HG03135 (cell line): ENCODE data around the gene SLC35C1.

ENCODE experiments used
- ATAC-seq: cut with Tn5 transposase; IDR thresholded peaks from one replicate; pipeline ENCODE4 v1.9.1; 2021; ENCODE audit warnings: mild to moderate bottlenecking, moderate library complexity; ENCODE audit not compliant: unreplicated experiment

Gene SLC35C1

GRCh38 chr11:45804761-45805304, at the start of gene SLC35C1:
Gene SLC35C1, plus strand, starts transcription at chr11:45805149. Its CDS starts 653 bp downstream, at chr11:45805802.
- peak; percentile 94 for ATAC-seq

DNA sequence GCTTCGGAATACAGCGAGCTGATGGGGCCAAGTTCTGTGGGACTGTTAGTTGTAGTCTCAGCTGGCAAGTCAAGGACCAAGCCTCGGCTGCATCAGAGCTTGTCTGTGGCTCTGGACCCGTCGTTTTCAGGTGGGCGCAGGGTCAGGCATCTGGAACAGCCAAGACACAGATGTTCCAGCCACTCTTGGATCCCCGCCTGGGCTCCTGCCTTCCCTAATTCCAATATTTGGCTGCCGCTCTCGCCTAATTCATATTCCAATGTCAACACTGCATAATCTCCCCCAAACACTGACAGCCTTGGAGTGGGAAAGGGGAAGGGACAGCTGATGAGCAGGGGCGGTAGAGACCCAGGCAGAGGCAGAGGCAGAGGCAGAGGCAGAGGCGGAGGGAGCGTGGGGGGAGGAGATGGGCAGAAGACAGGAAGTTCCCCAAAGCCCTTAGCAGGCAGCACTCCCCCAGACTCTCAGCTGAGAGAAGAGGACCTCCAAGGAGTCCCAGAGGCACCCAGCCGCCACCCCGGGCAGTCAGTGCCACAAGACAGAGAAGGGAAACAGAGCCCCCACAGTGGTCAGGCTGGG, 49.6 kb upstream of the SLC35C1 start:
- ATAC-seq: no peak

DNA sequence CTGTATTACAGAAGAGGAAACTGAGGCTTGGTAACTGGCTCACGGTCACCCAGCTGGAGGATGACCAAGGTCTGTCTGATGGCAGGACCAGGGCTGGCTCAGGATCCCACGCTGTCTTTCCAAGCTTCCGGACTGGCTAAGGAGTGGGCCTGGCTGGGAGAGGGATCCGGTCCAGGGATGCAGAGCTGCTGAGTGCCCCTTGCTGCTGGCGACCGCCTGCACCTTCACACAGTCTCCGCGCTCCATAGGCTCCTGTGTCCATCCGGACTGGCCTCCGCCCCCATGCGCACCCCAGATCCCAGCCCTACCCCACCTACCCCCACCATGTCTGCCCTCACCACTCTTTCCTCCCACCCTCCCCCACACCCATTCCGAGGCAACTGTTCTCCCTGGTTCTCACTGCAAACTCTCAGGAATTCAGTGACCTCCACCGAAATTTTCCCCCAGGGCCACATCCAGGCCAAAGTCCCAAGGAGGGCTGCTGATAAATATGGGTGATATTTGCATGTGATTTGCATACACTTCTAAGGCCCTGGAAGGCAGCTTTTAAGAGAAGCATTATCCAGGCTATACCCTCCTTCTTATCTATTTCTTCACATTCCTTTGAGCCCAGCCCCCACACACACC, 48.5 kb upstream of the SLC35C1 start:
- ATAC-seq: no peak

GRCh38 chr11:45757672-45758071, 47.3 kb upstream of the SLC35C1 start:
- ATAC-seq: no peak

DNA sequence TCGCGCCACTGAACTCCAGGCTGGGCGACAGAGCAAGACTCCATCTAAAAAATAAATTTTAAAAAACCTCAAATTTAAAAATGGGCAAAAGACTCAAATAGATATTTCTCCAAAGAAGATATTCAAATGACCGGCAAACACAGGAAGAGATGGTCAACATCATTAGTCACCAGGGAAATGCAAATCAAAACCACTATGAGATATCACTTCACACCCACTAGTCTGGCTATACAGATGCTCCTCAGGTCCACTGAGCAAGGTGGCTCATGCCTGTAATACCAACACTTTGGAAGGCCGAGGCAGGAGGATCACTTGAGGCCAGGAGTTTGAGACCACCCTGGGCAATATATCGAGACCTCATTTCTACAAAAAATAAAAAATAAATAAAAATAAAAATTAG, 43.3 kb upstream of the SLC35C1 start:
- ATAC-seq: no peak

DNA sequence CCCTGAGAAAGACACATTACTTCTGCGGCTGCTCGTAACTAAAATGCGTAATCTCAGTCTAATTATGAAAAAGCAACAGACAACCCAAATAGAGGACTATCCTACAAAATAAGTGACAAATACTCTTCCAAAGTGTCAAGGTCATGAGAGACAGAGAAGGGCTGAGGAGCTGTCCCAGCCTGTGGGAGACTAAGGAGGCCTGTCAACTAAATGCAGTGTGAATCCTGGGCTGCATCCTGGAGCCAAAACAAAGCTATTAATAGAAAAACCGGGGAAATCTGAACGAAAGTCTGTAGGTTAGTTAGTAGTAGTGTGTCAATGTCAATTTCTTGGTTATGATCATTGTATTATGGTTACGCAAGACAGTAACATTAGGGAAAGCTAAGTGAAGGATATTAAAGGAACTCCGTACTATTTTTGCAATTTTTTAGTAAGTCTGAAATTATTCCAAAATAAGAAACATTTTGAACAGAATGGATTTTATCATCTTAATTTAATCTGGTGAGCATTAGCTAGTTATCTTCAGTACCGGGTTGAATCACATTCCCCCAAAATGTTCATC, 39.8 kb upstream of the SLC35C1 start:
- no peak for ATAC-seq

- ATAC-seq: no peak
These were observed 39.1 kb upstream of the SLC35C1 start for GRCh38 chr11:45765836-45766235.

DNA sequence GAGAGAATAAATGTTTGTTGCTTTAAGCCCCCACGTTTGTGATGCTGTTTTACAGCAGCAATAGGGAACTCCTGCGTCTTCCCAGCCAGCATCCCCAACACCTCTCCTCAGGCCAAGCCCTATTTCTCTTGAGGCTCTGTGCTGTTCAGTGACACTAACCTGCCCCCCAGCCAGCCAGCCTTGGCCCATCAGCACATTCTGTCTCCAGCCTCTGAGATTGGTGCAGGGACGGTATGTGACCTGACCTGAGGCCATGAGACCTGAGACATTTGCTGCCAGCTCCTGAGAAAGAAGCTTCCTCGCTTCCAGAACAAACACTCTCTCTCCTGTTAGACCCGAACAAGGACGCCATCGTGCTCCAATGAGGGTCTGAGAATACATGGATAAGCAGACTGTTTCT, 38.5 kb upstream of the SLC35C1 start:
- no peak for ATAC-seq

DNA sequence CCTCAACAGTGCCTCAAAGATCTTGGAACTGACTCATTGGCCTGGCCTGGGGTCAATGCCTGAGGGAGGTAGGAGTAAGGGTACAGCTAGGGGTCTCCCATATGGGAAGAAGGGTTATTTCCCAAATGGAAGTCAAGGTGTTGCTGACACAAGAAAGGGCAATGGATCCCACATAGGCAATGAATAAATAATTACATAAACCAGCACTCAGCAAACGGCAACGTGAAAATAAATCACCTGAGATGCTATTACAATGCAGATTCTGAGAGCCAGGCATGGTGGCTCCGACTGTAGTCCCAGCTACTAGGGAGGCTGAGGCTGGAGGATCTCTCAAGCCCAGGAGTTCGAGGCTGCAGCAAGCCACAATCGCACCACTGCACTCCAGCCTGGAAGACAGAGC, 36.5 kb upstream of the SLC35C1 start:
- ATAC-seq: no peak

DNA sequence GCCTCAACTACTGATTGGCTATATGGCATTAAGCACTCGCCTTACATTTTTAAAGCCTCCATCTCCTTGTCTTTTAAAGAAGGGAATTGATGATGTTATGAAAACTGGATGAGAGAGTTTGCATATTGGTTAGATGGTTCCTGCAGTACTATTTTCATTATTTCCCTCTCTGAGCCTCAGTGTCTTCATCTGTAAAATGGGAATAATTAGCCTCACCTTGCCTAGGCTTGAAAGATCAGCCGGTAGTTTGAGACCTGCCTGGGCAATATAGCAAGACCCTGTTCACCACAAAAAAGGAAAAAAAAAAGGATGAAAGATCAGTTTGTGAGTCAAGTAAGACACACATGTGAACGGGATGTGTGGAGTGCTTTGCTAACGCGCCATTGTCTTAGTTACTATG, 35.0 kb upstream of the SLC35C1 start:
- no peak for ATAC-seq

DNA sequence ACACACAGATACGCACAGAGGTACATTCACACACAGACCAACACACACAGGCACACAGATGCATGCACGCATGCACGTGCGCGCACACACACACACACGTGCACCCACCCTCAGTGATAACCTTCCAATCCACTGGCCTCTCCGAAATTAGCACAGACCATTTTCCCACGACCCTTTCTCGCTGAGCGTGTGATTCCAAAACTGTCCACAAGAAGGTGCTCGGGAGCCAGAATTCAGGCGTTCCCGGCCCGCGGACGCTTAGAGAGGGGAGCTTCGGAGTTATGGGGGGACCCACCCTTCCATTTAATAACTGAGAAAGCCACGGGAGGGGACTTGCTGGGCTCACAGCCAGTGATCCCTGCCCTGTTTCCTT, 33.8 kb upstream of the SLC35C1 start:
- ATAC-seq: peak; percentile 53

DNA sequence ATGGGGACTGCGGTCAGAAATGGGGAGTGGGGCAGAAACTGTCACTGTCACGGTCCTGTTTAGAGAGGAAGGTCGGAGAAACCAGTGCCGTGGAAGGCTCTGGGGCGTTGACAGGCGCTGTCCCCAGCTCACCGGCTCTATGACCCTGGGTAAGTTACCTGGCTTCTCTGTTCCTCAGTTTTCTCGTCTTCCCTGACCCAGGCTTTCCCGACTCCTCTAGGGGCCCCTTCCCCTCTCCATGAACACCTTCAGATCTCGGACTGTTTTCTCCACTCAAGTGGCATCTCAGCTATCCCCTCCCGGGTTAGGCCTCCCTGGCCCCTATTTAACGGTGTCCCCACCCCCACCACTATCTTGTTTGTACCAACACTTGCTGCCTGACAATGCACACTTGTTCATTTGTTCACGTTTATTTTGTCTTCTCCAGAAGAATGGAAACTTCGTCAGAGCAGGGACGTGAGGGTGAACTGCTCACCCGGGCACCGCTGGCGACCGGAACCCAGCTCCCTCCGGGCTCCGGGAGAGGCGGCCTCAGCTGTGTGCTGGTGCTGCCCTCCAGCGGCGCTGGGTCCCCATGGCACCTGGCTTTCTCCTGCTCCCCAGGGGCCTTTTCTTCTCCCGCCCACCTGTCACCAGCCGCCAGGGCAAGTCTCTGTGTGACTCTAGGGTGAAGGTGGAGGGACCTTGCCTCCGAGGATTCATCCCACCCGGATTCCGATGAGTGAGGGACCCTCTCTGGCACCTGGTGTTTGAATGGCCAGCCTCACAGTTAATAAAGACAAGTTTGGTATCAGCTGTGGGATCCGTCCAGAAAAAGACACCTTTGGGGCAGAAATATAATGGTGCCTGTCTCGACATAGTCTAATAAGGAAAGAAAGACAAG, 33.1 kb upstream of the SLC35C1 start:
- ATAC-seq: peak; percentile 80

DNA sequence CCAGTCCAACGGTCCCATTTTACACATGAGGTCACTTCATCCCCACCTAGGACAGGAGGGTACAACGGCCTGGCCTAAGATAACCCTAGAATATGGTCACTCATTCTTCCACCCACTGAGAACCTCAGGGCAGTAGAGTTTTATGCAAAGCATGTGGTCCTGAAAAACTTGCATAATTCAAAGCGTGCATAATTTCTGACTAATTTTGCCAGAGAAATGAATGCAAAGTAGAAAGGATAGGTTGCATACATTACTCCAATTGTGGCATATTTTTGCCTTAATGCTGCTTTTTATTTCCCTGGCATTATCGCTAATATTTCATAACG, 32.5 kb upstream of the SLC35C1 start:
- ATAC-seq: no peak

GRCh38 chr11:45772986-45773785, 31.8 kb upstream of the SLC35C1 start:
- no peak for ATAC-seq

DNA sequence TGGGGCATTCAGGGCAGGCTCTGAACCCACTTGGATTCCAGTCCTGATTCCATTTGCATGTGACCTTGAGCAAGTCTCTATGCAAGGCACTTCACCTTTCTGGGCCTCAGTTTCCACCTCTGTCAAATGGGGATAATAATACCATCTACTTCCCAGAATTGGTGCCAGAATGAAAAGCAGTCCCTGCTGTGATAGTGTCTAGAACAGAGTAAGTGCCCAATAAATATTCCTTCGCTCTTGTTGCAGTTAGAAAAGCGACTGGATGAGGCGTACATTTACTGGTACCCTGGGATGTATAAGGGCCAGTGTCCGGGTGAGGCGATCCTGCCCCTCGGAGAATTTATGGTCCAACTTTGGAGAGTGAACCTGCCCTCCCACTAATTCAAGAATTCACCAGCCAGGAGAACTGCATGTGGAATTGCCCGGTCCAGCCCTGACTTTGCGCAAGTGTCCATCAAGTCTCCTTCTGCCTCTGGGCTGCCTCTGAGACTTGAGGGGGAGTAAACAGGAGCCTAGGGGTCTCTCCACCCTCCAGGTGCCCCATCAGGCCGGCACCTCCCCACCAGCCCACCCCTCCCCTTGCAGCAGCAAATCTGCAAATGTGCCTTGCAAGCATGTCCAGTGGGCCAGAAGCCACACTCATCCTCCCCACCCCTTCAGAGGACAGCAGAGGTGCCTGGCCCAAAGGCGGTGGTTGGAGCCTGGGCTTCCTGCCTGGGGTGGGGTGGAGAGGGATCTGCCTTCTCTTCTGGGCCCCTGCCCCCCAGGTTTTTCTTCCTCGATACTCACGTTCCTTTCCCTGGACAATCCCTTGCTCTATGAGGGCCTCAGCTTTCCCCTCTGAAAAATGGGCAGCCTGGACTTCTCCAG, 30.9 kb upstream of the SLC35C1 start:
- no peak for ATAC-seq

GRCh38 chr11:45774786-45775185, 30.2 kb upstream of the SLC35C1 start:
- ATAC-seq: no peak

GRCh38 chr11:45777127-45777969, 27.6 kb upstream of the SLC35C1 start:
- ATAC-seq: no peak

DNA sequence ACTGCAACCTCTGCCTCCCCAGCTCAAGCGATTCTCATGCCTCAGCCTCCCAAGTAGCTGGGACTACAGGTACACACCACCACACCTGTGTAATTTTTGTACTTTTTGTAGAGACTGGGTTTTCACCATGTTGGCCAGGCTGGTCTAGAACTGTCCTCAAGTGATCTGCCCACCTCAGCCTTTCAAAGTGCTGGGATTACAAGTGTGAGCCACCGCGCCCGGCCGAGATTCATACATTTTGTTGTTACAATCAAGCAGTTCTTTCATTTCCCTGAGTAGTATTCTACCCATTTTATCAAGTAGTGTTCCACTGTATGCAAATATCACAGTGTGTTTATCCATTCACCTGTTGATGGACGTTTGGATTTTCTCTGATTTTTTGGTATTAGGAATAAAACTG, 26.6 kb upstream of the SLC35C1 start:
- ATAC-seq: no peak

- no peak for ATAC-seq
These were observed 25.3 kb upstream of the SLC35C1 start for GRCh38 chr11:45779602-45780001.
